ENCODE measurements around the gene LMNA. TPM values are rescaled to one million over a fixed set of nuclear protein-coding genes. Genes with fewer than 3 reads are reported as not detected.

LMNA gene
- total and polyA plus RNA-seq, 2 of the 4 experiments (the other 2 are of a cell fraction) = 563 to 755 TPM

- WGBS, 2 experiments (ENCODE audit: extremely low coverage in 2 of 2, insufficient read length in 1 of 2) = no CpG with 5 or more reads among the region's 1 CpG
- Histone ChIP-seq H4K20me1 (ENCODE audit: insufficient read depth, low read length) (peaks cover 13% of the 10 kb centered on the region), H2BK20ac (ENCODE audit: low read depth, low read length) (no peak overlapping the region), H4K5ac (ENCODE audit: low read depth, low read length) (no peak overlapping the region), H3K4ac (ENCODE audit: low read depth, low read length) (0 out of 2 replicates have a peak overlapping the region, but pooled peaks have one; percentile 1), H3K56ac (ENCODE audit: extremely low read depth, insufficient read depth, low read length) (no peak overlapping the region), H3K79me1 (ENCODE audit: low read depth in 1 of 2, low read length in 2 of 2) (peaks cover 9 to 69% of the 10 kb centered on the region in 2 experiments), H2BK120ac (ENCODE audit: low read depth, low read length) (no peak overlapping the region), H3K4me2 (ENCODE audit: low read depth, low read length) (no peak overlapping the region), H4K91ac (ENCODE audit: insufficient read depth, low read depth, low read length) (no peak overlapping the region), H4K8ac (ENCODE audit: low read depth in 2 of 2, low read length in 2 of 2) (no peak overlapping the region), H3K27me3 (ENCODE audit: control insufficient read depth, insufficient read depth, low read length) (no peaks in the 10 kb centered on the region), H3K4me3 (ENCODE audit: insufficient read depth, low read depth, low read length) (no peak overlapping the region), H3K18ac (ENCODE audit: low read depth, low read length) (no peak overlapping the region), H2AK9ac (replicated peaks; ENCODE audit: low read depth, low read length, poor library complexity) (no peak overlapping the region), H2AK5ac (ENCODE audit: low read depth, low read length) (no peak overlapping the region), H2BK15ac (ENCODE audit: low read depth, low read length) (no peak overlapping the region), H2AFZ (replicated peaks; ENCODE audit: low read length, poor library complexity) (no peak overlapping the region), H3K9me1 (ENCODE audit: insufficient read depth, low read length) (no peaks in the 10 kb centered on the region), H3K9ac (ENCODE audit: low read depth, low read length) (no peak overlapping the region), H3K14ac (replicated peaks; ENCODE audit: low read depth, low read length) (no peak overlapping the region), H3K4me1 (ENCODE audit: control insufficient read depth, insufficient read depth, low read length) (peaks cover 11% of the 10 kb centered on the region), H2BK5ac (ENCODE audit: low read depth, low read length, poor library complexity, severe bottlenecking) (no peak overlapping the region), H3K36me3 (ENCODE audit: control insufficient read depth, insufficient read depth, low read length) (no peaks in the 10 kb centered on the region), H3K27ac (ENCODE audit: insufficient read depth, low read length) (no peak overlapping the region), H3K23ac (ENCODE audit: low read depth, low read length) (no peak overlapping the region), H3K9me3 (ENCODE audit: control insufficient read depth, insufficient read depth, low read length) (no peaks in the 10 kb centered on the region)
- ATAC-seq (ENCODE audit: low read depth) (no peak), DNase-seq (peak; percentile 50)
- BruUV-seq (replicated peaks) = no TSS peak
- POLR2A ChIA-PET (ENCODE audit: unreplicated experiment) = no interaction called here
- in situ Hi-C loops (cut with MboI; ENCODE audit: low sequenced_read_pairs) = no loop called here
- dilution Hi-C loops (cut with HindIII; ENCODE audit: low sequenced_read_pairs, unreplicated experiment) = no loop called here
- intact Hi-C loops (cut with micrococcal nuclease) = no loop called here
- CTCF ChIA-PET = no interaction called here
- TF ChIP-seq POLR2A (IDR thresholded peaks at IDR 0.05; ENCODE audit: low read depth, low read length) (no peak), CHD1 (IDR thresholded peaks at IDR 0.05; ENCODE audit: low read depth, low read length) (no peak), MAFK (IDR thresholded peaks at IDR 0.05; ENCODE audit: low read depth, low read length) (no peak), MXI1 (IDR thresholded peaks at IDR 0.05; ENCODE audit: borderline replicate concordance, low read depth, low read length) (no peak), CEBPB (IDR thresholded peaks at IDR 0.05; ENCODE audit: low read depth, low read length) (no peak), MAZ (IDR thresholded peaks at IDR 0.05; ENCODE audit: borderline replicate concordance, low read depth, low read length) (no peak), NFE2L2 (IDR thresholded peaks at IDR 0.05; ENCODE audit: low read depth, low read length) (no peak), SMC3 (IDR thresholded peaks at IDR 0.05; ENCODE audit: low read depth, low read length) (no peak)
- TF ChIP-seq, protein P1, sequence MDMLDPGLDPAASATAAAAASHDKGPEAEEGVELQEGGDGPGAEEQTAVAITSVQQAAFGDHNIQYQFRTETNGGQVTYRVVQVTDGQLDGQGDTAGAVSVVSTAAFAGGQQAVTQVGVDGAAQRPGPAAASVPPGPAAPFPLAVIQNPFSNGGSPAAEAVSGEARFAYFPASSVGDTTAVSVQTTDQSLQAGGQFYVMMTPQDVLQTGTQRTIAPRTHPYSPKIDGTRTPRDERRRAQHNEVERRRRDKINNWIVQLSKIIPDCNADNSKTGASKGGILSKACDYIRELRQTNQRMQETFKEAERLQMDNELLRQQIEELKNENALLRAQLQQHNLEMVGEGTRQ (IDR thresholded peaks at IDR 0.05; ENCODE audit: low read depth, low read length) = no peak
These were observed 28.3 kb upstream of the LMNA start for GRCh38 chr1:156086256-156086662.
